Thyroid gland (tissue), 4 donors: ENCODE data around the gene MKI67.

ENCODE experiments used
- CTCF ChIP-seq, 6 experiments: fragments of 200-600 bp in 3 of 6; fragments of 450-650 bp in 3 of 6; sonication (generic) in 3 of 6; IDR thresholded peaks; one replicate each; pipeline ENCODE4 v1.5.1; 2016 to 2019; ENCODE audit warnings: antibody characterized with exemption in 6 of 6, mild to moderate bottlenecking in 2 of 6, inconsistent platforms in 1 of 6, moderate library complexity in 1 of 6
- POLR2A ChIP-seq, 2 donors: fragments of 450-650 bp; IDR thresholded peaks; one replicate each; pipeline ENCODE4 v1.6.1; 2017; ENCODE audit warnings: antibody characterized with exemption in 2 of 2, mild to moderate bottlenecking in 2 of 2, moderate library complexity in 1 of 2

GRCh38 chr10:128064108-128064969 lies 61.9 kb downstream of the MKI67 start:
- no peak for TF ChIP-seq CTCF (IDR thresholded peaks at IDR 0.05)
- TF ChIP-seq POLR2A (IDR thresholded peaks at IDR 0.05) = no peak
